ENCODE data around the gene ST6GALNAC2. TPM values are rescaled to one million over a fixed set of nuclear protein-coding genes. Genes with fewer than 3 reads are reported as not detected.

Gene ST6GALNAC2
- total RNA-seq, 1 donor from 2014 or later = 0.62 TPM

GRCh38 chr17:76577876-76578275 is 7.8 kb downstream of the ST6GALNAC2 start:
- no peak for DNase-seq (ENCODE audit: low spot score, unreplicated experiment)
- no peak for TF ChIP-seq CTCF (IDR thresholded peaks at IDR 0.05; ENCODE audit: unreplicated experiment)
- Mint-ChIP-seq H3K27ac (no peak overlapping the region), H3K36me3 (ENCODE audit: insufficient read depth) (no peaks in the 10 kb centered on the region), H3K4me1 (ENCODE audit: low read depth) (no peaks in the 10 kb centered on the region), H3K9me3 (ENCODE audit: low read depth) (no peaks in the 10 kb centered on the region), H3K4me3 (ENCODE audit: low read depth) (no peak overlapping the region), H3K27me3 (peaks cover 7% of the 10 kb centered on the region)

GRCh38 chr17:76576189-76576588 is 9.5 kb downstream of the ST6GALNAC2 start:
- H3K36me3 Mint-ChIP-seq (ENCODE audit: insufficient read depth) = no peaks in the 10 kb centered on the region
- H3K4me3 Mint-ChIP-seq (ENCODE audit: low read depth) = no peak overlapping the region
- H3K9me3 Mint-ChIP-seq (ENCODE audit: low read depth) = no peaks in the 10 kb centered on the region
- TF ChIP-seq CTCF (IDR thresholded peaks at IDR 0.05; ENCODE audit: unreplicated experiment) = no peak
- no peak overlapping the region for H3K27ac Mint-ChIP-seq
- H3K4me1 Mint-ChIP-seq (ENCODE audit: low read depth) = no peaks in the 10 kb centered on the region
- no peak for DNase-seq (ENCODE audit: low spot score, unreplicated experiment)
- H3K27me3 Mint-ChIP-seq = no peaks in the 10 kb centered on the region

- Mint-ChIP-seq H3K36me3 (ENCODE audit: insufficient read depth) (no peaks in the 10 kb centered on the region), H3K9me3 (ENCODE audit: low read depth) (no peaks in the 10 kb centered on the region), H3K4me1 (ENCODE audit: low read depth) (no peaks in the 10 kb centered on the region), H3K27me3 (no peaks in the 10 kb centered on the region), H3K4me3 (ENCODE audit: low read depth) (no peak overlapping the region), H3K27ac (no peak overlapping the region)
- DNase-seq (ENCODE audit: low spot score, unreplicated experiment) = no peak
- no peak for TF ChIP-seq CTCF (IDR thresholded peaks at IDR 0.05; ENCODE audit: unreplicated experiment)
Measured at GRCh38 chr17:76575570-76575969, 10.1 kb downstream of the ST6GALNAC2 start.

DNA sequence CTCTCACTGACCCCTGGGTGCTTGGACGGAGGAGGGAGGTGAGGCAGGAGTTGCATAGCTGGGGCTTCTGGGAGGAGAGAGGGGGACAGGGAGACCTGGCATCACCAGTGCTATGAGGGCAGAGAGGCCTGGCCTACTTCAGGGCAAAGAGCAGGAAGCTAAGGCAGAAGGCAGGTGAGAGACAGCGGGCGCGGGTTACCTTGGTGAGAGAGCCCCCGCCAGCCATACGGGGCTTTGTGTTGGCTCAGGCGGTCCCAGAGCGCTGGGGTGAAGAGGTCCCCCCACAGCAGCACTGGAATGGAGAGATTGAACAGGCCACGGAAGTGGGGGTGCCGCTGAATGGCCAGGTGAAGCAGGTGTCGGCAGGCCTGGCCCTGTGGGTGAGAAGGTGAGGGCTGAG is 11.5 kb downstream of the ST6GALNAC2 start:
- Mint-ChIP-seq H3K27ac (no peak overlapping the region), H3K36me3 (ENCODE audit: insufficient read depth) (no peaks in the 10 kb centered on the region), H3K4me3 (ENCODE audit: low read depth) (no peak overlapping the region), H3K4me1 (ENCODE audit: low read depth) (peaks cover 5% of the 10 kb centered on the region), H3K9me3 (ENCODE audit: low read depth) (no peaks in the 10 kb centered on the region), H3K27me3 (no peaks in the 10 kb centered on the region)
- DNase-seq (ENCODE audit: low spot score, unreplicated experiment) = no peak
- no peak for TF ChIP-seq CTCF (IDR thresholded peaks at IDR 0.05; ENCODE audit: unreplicated experiment)

DNA sequence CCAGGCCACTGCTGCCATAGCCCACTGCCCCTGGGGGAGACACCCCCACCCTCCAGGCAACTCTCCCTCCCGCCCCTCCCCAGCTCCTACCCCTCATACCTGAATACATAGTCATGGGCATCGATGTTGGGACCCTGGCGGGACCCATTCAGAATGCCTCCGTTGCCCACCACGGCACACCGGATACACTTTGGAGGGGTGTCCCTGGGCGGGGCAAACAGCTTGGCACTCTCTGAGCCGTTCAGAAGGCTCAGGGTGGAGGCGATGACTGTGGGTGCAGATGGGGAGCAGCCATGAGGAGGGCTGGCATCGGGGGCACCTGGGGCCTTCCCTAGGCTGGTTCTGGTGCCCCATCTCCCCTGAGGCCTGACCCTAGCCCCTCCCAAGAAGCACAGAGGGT is 12.6 kb downstream of the ST6GALNAC2 start:
- no peaks in the 10 kb centered on the region for H3K36me3 Mint-ChIP-seq (ENCODE audit: insufficient read depth)
- H3K4me3 Mint-ChIP-seq (ENCODE audit: low read depth) = no peak overlapping the region
- H3K9me3 Mint-ChIP-seq (ENCODE audit: low read depth) = no peaks in the 10 kb centered on the region
- peaks cover 8% of the 10 kb centered on the region for H3K4me1 Mint-ChIP-seq (ENCODE audit: low read depth)
- TF ChIP-seq CTCF (IDR thresholded peaks at IDR 0.05; ENCODE audit: unreplicated experiment) = no peak
- DNase-seq (ENCODE audit: low spot score, unreplicated experiment) = no peak
- no peaks in the 10 kb centered on the region for H3K27me3 Mint-ChIP-seq
- no peak overlapping the region for H3K27ac Mint-ChIP-seq

All from progenitor cell of endocrine pancreas (in vitro differentiated cells).